Body of pancreas (tissue), 4 donors: ENCODE measurements around the gene WNT5B. TPM values are rescaled to one million over a fixed set of nuclear protein-coding genes. Genes with fewer than 3 reads are reported as not detected.

Experiments used
- ATAC-seq: fragments of 150-250 bp; one replicate; pipeline ENCODE4 v1.9.1; 2016
- DNase-seq, 4 donors: peaks; one replicate each; pipeline ENCODE4 v3.0.0-alpha.2; 2019
- H3K27ac ChIP-seq, 4 donors: fragments of 200-600 bp; sonication (generic); 1 replicate in 3 of 4; 2 replicates in 1 of 4; pipeline versions ENCODE4 v1.5.1 to v1.6.1; 2016 to 2019; ENCODE audit warnings: mild to moderate bottlenecking in 1 of 4, mixed read lengths in 1 of 4, moderate library complexity in 1 of 4
- H3K27me3 ChIP-seq, 2 donors: fragments of 200-600 bp; sonication (generic); one replicate each; pipeline ENCODE4 v1.6.0; 2016; ENCODE audit warnings: mild to moderate bottlenecking in 1 of 2
- H3K36me3 ChIP-seq, 2 donors: fragments of 200-600 bp; sonication (generic); replicated peaks in 1 of 2; 2 replicates each; pipeline ENCODE4 v1.5.1; 2016; ENCODE audit warnings: low read depth in 2 of 2; ENCODE audit not compliant: insufficient read depth in 1 of 2
- H3K4me1 ChIP-seq: fragments of 200-600 bp; sonication (generic); one replicate; pipeline ENCODE4 v1.6.0; 2016
- H3K4me3 ChIP-seq, 2 donors: fragments of 200-600 bp; sonication (generic); 1 replicate in 1 of 2; 2 replicates in 1 of 2; pipeline ENCODE4 v1.5.1; 2016 to 2019
- H3K9me3 ChIP-seq, 3 donors: fragments of 200-600 bp; sonication (generic); 1 replicate in 2 of 3; 2 replicates in 1 of 3; pipeline ENCODE4 v1.5.1; 2016
- POLR2A ChIP-seq, 3 donors: fragments of 450-650 bp; IDR thresholded peaks; one replicate each; pipeline ENCODE4 v1.6.1; 2016; ENCODE audit warnings: antibody characterized with exemption in 3 of 3, mild to moderate bottlenecking in 2 of 3
- WGBS, 2 donors: methylation state at CpG; one replicate each; pipeline ENCODE4 v1.1.5; 2017; 5-methylcytosine and 5-hydroxymethylcytosine counted together
- intact Hi-C: fragments of 100-400 bp; cut with DNase I; formaldehyde crosslinking; loops from one replicate; pipeline ENCODE4 v1.15.1; 2023
- total RNA-seq, 2 donors: library from RNA; depleted of rRNA; stranded (reverse); fragments of >200 nt; gene quantifications; one replicate each; pipeline ENCODE4 v1.1.0, GENCODE V29; 2016
- TF ChIP-seq, protein P1 (sequence below), 7 experiments: fragments of 450-650 bp in 4 of 7; fragments of 200-600 bp in 3 of 7; sonication (generic) in 3 of 7; IDR thresholded peaks; one replicate each; pipeline ENCODE4 v1.5.1; 2016 to 2019; ENCODE audit warnings: antibody characterized with exemption in 7 of 7

The WNT5B gene
- total RNA-seq, 2 donors from 2014 or later: not detected

DNA sequence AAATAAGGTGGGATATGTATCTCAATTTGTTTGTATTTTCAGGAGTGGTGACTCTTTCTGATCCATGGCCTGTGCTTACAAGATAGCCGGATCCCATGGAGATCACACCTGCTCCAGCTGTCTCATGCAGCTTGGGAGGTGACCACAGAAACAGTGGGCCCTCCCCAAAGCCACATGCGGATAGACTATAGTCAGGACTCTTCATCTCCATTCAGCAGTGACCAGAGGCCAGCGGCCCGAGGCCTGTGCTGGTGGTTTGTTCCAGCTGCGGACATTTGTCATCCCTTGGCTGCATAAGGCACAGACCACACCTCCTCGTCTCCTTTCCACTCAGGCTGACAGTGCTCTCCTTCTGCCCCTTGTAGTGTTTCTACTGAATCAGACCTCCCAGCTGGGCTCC lies 14.7 kb upstream of the WNT5B start:
- no peaks in the 10 kb centered on the region for H3K36me3 ChIP-seq
- H3K27ac ChIP-seq: no peak overlapping the region
- H3K4me1 ChIP-seq: peaks cover 21% of the 10 kb centered on the region
- WGBS, 2 donors: 93 to 95% methylated on average over 4 to 6 of the region's 6 CpGs
- no peaks in the 10 kb centered on the region for H3K27me3 ChIP-seq
- H3K9me3 ChIP-seq: no peaks in the 10 kb centered on the region
- DNase-seq: no peak
- no peak for TF ChIP-seq POLR2A (IDR thresholded peaks at IDR 0.05)
- TF ChIP-seq, protein P1, sequence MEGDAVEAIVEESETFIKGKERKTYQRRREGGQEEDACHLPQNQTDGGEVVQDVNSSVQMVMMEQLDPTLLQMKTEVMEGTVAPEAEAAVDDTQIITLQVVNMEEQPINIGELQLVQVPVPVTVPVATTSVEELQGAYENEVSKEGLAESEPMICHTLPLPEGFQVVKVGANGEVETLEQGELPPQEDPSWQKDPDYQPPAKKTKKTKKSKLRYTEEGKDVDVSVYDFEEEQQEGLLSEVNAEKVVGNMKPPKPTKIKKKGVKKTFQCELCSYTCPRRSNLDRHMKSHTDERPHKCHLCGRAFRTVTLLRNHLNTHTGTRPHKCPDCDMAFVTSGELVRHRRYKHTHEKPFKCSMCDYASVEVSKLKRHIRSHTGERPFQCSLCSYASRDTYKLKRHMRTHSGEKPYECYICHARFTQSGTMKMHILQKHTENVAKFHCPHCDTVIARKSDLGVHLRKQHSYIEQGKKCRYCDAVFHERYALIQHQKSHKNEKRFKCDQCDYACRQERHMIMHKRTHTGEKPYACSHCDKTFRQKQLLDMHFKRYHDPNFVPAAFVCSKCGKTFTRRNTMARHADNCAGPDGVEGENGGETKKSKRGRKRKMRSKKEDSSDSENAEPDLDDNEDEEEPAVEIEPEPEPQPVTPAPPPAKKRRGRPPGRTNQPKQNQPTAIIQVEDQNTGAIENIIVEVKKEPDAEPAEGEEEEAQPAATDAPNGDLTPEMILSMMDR (IDR thresholded peaks at IDR 0.05): no peak
- no peak for ATAC-seq
- intact Hi-C loops: no loop called here
- H3K4me3 ChIP-seq: no peak overlapping the region

DNA sequence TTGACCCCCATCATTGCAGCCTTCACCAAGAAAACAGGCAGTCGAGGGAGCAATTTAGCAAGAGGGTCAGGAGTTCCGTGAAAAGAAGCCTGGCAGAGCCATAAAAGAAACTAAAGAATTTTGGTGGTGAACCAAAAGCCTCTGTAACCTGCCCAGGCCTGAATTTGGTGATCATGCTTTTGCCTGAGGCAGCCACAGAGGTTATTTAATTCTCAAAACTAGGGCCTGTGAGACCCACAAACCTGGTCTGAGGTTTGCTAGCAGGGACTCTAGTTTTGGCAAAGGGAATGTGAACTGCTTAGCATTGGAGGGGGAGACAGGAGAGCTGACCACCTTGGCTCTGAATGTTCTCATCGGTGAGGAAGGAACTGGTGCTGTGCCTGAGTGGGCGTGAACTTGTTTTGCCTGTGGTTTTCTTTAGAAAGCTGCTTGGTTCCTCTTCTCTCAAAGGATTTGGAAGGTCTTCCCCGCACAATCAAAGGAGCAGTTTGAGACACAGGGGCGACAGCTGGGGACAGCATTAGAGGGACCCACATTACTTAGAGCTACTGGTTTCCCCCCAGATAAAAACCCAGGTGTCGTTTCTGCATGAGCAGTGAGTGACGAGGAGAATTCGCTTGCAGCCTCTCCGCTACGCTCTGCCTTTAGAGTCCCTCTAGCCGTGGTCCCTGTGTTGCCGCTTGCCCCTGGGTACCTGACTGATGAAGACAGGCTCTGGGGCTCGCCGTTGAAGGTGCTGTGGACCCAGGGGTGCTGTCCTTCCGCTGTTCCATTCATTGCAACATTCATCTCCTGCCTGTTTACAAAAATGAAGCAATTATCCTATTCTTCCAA lies 12.6 kb upstream of the WNT5B start:
- intact Hi-C loops: no loop called here
- Histone ChIP-seq H3K36me3 (no peaks in the 10 kb centered on the region), H3K27ac (no peak overlapping the region), H3K27me3 (no peaks in the 10 kb centered on the region), H3K4me1 (peaks cover under 1% of the 10 kb centered on the region), H3K4me3 (no peak overlapping the region), H3K9me3 (no peaks in the 10 kb centered on the region)
- TF ChIP-seq, protein P1 (IDR thresholded peaks at IDR 0.05): no peak
- no peak for TF ChIP-seq POLR2A (IDR thresholded peaks at IDR 0.05)
- 83 to 89% methylated on average over 16 of the region's 16 CpGs for WGBS, 2 donors
- DNase-seq (no peak), ATAC-seq (no peak)

DNA sequence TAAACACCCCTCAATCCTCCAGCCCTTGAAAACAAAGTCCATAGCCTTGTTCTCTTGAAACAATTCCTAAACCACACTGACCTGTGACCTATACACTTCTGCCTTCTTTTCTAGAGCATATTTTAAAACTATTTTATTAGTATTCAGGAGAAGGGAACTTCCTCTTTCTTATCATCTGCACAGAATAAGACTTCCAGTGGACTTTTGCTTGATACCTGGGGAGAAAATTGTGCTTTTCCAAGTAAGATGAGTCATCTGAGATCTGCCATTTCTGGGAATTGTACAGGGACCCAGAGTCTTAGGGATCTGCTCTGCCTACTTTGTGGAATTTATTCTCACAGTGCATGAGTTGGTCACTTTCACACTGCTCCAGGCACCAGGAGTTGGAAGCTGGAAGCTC lies 10.5 kb upstream of the WNT5B start:
- TF ChIP-seq, protein P1 (IDR thresholded peaks at IDR 0.05): no peak
- no peak for TF ChIP-seq POLR2A (IDR thresholded peaks at IDR 0.05)
- no peak for ATAC-seq
- H3K36me3 ChIP-seq: no peaks in the 10 kb centered on the region

DNA sequence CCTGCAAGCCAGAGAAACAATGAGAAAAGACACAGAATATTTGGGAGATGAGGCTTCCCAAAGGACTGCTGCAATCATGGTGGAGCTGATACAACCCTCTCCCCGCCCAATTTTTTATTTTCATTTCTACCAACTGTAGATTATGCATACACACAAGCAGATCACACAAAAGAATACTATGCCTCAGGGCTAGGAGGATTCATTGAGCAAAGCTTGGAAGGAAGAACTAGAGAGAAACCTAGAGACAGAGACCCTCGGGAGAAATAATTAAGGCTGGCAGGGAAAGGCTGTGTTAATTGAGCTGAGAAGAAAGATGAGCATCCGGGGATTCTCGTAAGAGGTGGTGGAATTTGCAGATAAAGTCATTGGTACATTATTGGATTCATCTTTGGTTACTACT lies 9.9 kb upstream of the WNT5B start:
- TF ChIP-seq POLR2A (IDR thresholded peaks at IDR 0.05): no peak
- TF ChIP-seq, protein P1 (IDR thresholded peaks at IDR 0.05): no peak
- H3K9me3 ChIP-seq: no peaks in the 10 kb centered on the region
- H3K27me3 ChIP-seq: no peaks in the 10 kb centered on the region
- DNase-seq (no peak), ATAC-seq (no peak)
- no peaks in the 10 kb centered on the region for H3K36me3 ChIP-seq
- no peaks in the 10 kb centered on the region for H3K4me1 ChIP-seq
- 81 to 89% methylated on average over 4 of the region's 4 CpGs for WGBS, 2 donors
- H3K27ac ChIP-seq: no peak overlapping the region
- intact Hi-C loops: no loop called here
- no peak overlapping the region for H3K4me3 ChIP-seq

More for the DNA sequence above, 10.5 kb upstream of the WNT5B start:
- Histone ChIP-seq H3K9me3 (no peaks in the 10 kb centered on the region), H3K4me1 (no peaks in the 10 kb centered on the region), H3K27ac (no peak overlapping the region), H3K4me3 (no peak overlapping the region), H3K27me3 (no peaks in the 10 kb centered on the region)
- no peak for DNase-seq
- intact Hi-C loops: no loop called here

DNA sequence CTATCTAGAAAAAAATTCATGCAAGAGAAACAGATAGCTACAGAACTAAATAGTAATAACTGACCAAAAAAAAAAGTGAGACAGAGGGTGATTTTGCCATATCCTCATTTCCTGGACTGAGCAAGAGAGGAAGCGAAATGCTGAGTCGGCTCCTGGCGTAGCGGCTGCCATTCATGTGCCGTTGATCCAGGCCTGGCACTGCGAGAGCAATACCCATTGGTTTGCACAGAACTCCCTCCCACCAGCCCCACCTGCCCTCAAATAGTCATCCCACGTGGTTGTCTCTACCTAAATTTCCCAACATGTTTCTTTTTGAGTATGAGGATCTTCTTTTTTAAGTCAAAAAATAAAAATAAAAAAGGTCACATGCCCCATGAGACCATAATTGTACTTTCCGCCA lies 9.4 kb upstream of the WNT5B start:
- DNase-seq: peak in 3 of 4 donors; percentile 21 to 57 (median 25)
- WGBS, 2 donors: 53 to 85% methylated on average over 8 of the region's 8 CpGs

More for the DNA sequence above, 9.4 kb upstream of the WNT5B start:
- Histone ChIP-seq H3K4me3 (no peak overlapping the region), H3K36me3 (no peaks in the 10 kb centered on the region), H3K27ac (no peak overlapping the region), H3K9me3 (no peaks in the 10 kb centered on the region), H3K4me1 (no peaks in the 10 kb centered on the region), H3K27me3 (no peaks in the 10 kb centered on the region)
- no peak for ATAC-seq
- TF ChIP-seq, protein P1 (IDR thresholded peaks at IDR 0.05): no peak
- TF ChIP-seq POLR2A (IDR thresholded peaks at IDR 0.05): no peak
- intact Hi-C loops: no loop called here
